NCI-H1417 (cell line): Measurements from ENCODE around the gene LOXL3.
A peak's percentile ranks its signal among the peaks of the same experiment; 100 is the strongest.

ENCODE experiments used
- DNase-seq, 3 experiments: peaks; one replicate each; lab custom pipeline; 2025; lab: John Stamatoyannopoulos, UW

Gene LOXL3, protein sequence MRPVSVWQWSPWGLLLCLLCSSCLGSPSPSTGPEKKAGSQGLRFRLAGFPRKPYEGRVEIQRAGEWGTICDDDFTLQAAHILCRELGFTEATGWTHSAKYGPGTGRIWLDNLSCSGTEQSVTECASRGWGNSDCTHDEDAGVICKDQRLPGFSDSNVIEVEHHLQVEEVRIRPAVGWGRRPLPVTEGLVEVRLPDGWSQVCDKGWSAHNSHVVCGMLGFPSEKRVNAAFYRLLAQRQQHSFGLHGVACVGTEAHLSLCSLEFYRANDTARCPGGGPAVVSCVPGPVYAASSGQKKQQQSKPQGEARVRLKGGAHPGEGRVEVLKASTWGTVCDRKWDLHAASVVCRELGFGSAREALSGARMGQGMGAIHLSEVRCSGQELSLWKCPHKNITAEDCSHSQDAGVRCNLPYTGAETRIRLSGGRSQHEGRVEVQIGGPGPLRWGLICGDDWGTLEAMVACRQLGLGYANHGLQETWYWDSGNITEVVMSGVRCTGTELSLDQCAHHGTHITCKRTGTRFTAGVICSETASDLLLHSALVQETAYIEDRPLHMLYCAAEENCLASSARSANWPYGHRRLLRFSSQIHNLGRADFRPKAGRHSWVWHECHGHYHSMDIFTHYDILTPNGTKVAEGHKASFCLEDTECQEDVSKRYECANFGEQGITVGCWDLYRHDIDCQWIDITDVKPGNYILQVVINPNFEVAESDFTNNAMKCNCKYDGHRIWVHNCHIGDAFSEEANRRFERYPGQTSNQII

DNA sequence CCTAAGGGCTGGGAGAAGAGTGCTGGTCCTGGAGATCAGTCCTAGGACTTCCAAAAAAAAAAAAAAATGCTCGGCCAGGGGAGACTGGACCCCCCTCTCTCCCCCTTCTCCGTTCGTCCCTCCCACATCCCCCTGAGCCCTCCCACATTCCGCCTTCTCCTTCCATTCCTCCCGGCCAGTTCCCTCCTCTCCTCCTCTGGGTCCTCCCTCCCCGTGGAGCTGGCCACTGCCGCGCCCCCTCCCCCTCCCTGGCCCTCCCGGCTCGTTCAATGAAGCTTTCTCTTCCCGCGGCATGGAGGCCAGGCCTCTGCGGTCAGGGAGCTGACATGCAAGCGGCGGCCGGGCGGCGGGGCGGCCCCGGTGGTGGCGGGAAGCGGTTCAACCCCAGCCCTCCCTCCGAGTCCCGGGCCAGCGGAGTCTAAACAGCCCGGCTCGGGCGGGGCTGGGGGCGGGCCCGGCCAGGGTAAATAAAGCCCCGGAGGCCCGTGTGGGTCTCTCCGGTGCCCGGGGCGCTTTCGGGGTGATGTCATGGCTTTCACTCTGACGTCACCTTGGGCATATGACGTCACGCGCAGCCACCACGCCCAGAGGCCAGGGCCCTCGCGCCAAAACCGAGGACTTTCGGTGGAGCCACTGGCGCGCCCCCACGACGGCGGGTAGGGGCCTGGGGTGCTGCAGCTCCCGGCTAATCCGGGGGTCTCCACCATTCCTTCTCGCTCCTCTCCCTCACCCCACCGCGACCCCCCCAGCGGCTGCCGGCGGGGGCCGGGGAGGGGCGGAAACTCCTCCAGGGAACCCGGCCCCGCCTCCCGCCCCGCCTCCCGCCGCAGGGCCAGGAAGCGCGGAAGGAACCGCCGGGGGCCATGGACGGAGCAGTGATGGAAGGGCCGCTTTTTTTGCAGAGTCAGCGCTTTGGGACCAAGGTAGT is at the start of gene LOXL3, which contains the start of gene DOK1:
Gene LOXL3, minus strand, starts transcription at position 51 of the 928 bp plus-strand sequence. CDS start 1,308 bp downstream, outside the sequence.
Gene DOK1, plus strand, starts transcription at position 829 of the 928 bp plus-strand sequence. Its CDS starts 35 bp downstream, at position 864.
- peak; percentile 33 to 86 (median 86) for DNase-seq

DNA sequence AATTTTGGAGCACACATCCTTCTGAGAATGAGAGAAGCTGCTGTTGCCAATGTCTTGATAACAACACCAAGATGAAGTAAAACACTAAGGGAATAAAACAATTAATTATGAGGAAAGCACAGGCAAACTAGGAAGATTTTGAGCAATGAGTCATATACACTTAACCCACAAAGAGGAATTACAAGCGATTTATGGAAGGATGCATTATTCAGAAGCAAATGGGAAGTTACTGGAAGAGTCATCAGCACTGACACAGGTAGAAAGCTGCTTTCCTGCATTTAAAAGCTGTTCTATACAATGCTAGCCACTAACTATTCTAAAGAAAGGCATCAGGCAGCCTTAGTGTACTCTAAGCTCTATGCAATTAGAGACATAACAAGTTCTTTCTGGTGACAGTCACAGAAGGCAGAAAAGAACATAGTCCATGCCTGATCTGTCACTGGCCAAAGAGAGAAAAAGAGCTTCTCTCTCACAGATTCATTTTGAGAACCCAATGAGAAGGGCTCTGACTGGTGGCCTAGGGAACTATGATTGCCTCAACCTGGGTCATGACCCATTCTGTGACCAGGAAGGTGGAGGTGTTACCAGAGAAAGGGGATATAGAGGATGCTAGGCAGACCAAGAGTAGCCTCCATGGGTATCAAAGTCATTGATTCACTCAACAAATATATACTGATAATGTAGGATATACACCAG is 49.0 kb upstream of the LOXL3 start:
- no peak for DNase-seq

DNA sequence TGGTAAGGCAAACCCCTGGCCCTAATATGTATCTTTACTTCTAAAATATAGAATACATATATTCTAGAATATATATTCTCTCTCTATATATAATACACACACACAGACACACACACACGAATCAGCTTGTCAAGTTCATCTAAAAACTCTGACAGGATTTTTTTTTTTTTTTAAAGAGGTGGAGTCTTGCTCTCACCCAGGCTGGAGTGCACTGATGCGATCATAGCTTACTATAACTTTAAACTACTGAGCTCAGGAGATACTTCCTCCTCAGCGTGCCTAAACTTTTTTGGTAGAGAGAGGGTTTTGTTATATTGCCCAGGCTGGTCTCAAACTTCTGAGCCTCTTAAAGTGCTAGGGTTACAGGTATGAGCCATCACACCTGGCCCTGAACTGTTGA is 45.9 kb upstream of the LOXL3 start:
- no peak for DNase-seq

DNA sequence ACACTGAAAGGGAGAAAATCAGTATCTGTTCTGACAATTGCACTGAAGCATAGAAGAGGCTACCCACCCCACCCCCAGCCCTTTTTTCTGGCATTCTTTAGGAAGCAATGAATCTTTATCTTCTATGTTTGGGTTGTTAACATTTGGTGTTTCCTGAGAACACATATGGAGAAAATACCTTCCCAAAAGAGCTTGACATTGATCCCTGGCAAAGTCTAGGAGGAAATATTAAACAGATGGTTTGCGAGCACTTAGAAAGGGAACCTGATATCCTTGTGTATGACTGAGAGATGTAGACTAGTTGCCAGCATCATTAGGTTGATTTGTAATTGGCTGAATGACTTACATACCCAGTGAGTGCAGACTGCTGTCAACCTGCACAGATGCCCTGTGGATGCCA is 43.7 kb upstream of the LOXL3 start:
- DNase-seq, result peak in 1 of 3 experiments; percentile 71

DNA sequence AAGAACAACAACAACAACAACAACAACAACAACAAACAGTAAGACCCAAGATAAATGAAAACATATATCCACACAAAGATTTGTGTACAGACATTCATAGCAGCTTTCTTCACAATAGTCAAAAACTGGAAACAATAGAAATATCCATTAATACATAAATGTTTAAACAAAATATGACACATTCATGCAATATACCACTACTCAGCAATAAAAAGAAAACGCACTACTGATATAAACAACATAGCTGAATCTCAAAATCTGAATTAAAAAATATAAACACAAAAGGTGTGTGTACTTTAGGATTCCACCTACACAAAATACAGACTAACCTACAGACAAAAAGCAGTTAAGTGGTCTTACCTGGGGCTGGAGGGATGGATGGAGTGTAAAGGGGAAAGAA is 42.8 kb upstream of the LOXL3 start:
- no peak for DNase-seq

DNA sequence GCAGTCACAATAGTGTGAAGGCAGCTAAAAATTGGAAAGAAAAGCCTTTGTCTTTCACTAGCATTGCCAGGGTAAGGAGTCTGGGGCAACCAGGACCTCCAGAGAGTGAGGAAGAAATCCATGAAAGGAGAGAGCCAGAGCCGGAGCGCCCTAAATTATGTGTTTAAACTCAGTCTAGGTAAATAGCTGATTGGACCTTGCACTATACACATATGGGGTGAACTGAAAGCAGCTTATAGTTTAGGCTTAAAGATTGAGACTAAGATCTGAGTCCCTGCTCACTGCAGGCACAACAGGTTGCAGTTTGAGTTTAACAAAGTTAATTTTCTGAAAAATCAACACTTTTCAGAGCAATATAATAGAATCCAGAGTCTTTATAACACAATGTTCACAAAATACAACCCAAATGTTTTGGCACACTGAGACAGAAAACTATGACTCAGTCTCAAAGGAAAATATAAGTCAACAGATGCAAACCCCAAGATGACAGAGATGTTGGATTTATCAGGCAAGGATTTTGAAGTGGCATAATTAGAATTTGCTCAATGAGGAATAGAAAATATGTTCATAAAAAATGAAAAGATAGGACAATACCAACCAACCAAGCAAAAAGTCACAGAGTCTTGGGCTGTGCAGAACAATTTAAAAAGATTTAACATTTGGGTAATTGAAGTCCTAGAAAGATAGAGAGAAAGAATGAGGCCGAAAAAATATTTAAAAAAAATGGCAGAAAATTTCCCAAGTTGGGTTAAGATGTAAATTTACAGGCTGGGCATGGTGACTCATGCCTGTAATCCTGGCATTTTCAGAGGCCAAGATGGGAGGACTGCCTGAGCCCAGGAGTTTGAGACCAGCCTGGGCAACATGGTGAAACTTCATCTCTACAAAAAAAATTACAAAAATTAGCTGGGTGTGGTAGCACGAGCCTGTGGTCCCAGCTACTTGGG is 40.4 kb upstream of the LOXL3 start:
- no peak for DNase-seq

DNA sequence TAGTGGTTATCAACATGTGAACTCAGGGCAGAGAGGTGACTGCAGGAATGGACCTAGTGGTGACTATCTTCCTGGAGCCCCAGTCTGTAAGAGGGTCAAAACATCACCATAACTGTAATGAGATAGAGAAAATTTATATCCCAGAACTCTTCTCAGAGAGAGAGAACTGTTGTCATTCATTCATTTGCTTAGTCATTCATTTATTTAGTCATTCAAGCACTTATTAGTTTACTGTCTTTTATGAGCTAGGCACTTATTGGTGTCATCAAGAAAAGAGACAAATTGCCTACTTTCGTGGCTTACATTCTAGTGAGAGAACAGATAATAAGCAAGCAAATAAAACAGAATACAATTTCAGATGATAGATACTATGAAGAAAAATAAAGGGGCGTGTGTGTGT is 34.9 kb upstream of the LOXL3 start:
- no peak for DNase-seq

DNA sequence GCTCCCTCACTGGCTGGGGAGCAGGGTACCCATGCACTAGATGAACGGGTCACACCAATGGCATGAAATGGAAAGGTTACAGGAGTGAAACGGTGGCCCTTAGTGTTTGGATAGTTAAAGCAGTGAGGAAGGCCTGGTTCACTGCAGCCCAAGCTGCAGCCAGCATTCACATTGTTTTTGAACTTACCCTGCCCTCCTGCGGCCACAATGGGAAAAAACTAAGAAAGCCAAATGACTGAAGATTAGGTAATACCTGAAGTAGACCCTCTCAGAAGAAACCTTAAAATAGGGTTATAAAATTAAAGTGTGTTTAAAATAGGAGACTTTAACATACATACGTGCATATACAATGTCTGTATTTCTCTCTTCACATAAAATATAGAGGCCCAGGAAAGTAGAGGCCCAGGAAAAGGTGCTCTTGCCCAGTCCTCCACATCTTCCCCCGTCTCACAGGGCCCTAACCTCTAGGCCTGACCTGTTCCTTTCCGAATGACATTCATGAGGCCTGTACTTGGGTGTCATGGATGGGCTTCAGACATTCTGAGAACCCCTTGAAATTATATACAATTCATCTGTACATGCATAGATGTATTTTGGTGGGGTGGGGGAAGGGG is 34.0 kb upstream of the LOXL3 start:
- peak; percentile 33 to 89 (median 69) for DNase-seq

DNA sequence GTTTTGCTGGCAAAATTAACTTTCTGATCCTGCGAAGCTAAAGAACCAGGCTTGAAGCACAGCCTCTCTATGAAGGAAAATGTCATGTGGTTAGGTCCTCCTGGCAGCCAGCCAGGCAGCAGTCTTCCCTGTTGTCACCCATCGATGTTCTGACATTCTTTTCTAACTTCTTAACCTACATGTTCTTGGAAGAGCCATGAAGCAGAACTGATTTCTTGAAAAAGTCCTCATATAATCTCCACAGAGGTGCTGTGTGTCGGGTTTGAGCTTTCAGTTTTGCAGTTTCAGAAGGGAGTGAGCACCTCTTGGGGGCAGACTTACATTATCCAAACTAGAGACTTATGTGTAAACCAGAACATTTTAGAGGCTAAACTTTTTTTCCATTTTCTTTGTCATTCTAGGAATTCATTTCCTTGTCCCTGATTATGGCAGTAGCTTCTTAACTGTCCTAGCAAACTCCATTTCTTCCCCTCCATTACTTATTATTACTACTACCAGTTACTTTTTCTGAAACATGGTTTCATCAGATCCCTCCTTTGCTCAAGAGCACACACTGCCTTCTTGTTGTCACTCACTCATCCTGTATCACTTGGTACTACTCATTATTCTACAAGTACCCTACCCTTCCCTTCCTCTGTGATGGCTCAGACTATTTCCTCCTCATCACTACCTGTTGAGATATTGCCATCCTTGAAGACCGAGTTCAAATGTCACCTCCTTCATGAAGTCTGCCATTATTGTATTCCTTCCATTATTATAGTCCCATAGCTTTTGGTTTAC is 31.9 kb upstream of the LOXL3 start:
- DNase-seq, result no peak

DNA sequence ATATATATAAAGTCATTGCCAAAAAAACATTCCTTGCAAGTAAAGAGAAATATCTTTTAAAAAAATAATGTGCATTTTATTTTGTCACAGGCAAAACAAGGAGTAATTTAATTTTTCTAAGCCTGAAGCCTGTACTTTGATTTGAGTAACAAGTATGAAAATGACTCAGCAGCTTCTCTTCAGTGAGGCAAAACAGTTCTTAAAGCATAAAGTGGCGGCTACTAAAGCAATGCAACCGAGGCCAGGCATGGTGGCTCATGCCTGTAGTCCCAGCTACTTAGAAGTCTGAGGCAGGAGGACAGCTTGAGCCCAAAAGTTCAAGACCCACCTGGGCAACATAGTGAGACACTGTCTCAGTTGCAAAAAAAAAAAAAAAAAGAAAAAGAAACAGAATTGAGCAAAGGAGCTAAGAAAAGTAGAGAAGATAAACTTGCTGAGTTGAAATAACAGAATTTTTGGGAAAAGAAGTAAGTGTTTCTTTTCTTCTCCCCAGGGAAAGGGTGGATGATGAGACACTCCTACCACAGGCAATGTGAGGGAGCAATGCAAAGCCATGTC is 30.4 kb upstream of the LOXL3 start:
- no peak for DNase-seq

DNA sequence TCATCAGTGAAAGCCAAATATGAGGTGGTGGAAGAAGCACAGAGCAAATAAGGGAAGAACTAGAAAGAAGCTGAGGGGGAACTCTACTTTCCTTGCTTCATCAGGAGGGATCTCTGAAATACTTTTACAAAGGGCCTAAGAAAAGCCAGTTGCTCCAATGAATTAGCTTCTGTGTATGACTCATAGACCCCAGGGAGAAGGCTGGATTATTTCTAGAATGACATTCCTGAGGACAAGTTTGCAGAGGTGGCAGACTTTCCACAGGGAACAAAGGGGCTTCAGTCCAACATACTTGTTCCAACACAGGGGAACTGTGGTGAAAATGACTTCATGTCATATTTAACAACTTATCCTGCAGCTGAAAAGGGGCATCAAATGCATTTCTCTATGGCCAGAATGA is 29.8 kb upstream of the LOXL3 start:
- no peak for DNase-seq

DNA sequence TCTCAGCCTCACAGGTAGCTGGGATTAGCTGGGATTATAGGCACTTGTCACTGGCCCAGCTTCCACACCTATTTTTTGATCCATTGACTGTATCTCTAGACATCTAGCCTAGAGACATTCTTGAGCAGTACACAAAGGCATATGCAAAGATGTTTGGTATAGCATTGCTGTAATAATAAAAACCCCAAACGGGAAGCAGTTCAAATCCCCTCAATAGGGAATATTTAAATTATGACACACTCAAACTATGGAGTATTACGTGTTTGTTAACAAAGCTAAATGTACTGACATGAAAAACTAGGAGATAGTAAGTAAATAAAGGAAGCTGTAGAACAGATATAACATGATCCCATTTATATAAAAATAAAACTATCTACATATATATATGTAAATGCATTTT is 28.4 kb upstream of the LOXL3 start:
- DNase-seq, result no peak

DNA sequence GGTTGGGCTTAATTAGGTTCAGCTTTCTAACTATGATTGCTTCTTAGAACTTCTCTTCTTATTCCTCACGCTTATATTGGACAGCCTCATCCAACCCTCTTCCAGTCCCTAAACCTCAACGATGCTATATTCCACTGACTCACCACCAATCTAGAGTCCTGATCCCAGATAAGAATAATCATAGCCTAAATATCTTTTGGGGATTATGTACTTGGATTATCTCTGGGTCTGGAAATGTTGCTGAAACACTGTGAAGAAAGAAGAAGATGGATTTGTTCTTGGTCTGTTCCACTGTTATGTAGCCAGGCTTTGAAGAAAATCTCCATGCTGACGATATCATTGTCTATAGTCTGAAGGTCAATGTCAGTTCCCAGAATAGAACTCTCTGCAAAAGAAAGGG is 27.7 kb upstream of the LOXL3 start:
- DNase-seq, result no peak

DNA sequence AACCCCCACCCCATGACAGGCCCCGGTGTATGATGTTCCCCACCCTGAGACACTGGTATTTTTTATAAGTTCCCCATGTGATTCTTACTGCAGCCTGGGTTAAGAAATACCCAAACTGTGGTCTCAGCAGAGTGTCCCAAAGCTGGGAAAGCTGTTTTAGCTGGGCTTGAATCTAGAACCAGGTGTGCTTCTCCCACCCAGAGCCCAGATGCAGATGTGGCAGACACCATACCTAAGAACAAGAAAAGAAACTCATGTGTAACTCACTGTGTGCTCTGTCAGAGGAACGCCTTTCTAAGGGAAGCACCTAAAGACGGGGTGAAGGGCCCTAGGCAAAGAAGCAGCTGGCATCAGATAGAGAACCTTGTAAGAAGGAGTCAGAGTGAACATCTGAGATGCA is 24.7 kb upstream of the LOXL3 start:
- DNase-seq, result no peak

DNA sequence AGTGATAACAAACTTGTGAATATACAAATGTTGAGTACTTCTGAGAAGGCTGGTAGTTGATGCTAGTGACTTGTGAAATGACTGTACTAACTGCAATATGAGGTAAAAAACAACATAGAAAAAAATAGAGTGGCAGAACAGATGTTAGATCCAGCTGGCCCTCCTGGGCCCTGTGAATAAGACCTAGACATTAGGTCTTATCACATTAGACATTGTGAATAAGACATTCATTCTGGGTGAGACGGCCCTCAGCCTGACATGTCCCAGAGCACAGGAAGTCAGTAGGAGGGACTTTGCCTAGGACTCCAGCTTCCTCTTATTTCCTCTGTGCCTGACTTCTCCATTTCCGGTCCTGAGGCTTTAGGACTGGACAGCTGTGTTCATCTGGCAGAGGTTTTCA is 23.7 kb upstream of the LOXL3 start:
- DNase-seq, result no peak

DNA sequence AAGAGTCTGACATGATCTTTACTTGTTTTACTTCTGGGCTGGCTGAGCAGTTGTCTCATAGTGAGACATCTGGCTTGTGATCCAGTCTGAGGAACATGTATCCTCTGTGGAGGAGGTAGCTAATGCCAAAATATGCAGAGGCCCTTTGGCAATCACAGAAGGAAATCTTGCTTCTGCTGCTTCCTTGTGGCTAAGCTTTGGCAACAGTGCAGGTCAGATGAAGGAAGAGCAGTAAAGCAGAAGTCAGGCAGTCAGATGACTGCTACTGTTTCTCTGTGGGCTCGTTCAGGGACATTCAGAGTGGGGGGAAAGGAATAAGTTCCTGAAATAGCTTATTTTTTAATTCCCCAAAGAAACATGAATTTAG is 23.1 kb upstream of the LOXL3 start:
- no peak for DNase-seq

DNA sequence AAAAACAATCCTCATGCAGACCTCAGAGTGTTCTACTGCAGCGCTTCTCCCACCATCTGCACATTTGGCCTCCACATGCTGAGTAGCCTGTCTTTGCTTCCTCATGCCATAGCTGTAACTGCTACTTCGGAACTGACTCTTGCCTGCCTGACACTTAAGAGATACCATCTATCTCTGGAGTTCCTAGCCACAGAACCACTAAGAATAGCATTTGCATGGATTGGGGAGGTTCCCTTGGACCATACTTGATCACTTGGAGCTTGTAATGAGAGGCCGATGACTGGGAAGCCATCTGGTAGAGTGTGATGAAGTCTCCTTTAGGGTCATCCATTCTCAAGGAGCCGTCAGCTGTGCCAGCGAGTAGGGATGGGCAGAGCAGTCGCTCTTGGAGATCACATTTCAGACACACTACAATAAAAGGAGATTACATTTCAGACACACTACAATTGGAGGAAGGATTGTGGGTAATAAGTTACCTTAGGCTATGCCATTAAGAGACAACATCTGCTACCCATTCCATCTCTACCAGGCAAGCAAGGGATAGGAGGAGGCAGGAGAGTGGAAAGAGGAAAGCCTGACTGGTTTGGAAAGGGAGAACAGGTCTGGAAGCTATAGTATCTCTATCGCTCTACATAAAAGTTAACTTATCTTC is 22.6 kb upstream of the LOXL3 start:
- DNase-seq, result peak in 1 of 3 experiments; percentile 36

DNA sequence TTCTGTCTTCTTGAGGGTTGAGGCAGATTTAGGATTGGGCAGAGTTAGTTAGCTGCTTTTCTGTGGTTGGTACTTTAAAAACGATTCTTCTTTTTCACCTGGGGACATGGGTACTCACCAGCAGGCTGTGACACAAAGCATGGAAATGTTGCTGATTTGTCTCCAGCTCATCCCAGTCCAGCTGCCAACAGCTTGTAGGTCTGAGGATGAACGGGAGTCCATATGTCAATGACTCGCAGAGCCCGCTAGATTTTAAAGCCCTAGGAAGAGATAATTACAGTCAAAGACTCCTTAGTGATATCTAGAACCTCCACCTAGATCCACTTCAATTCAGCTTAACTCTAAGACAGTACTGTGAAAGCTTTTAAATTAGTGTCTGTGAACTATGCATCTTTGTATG is 21.6 kb upstream of the LOXL3 start:
- DNase-seq, result no peak
